Measurements from ENCODE around the gene ABHD16A. TPM values are rescaled to one million over a fixed set of nuclear protein-coding genes. Genes with fewer than 3 reads are reported as not detected.
A peak's percentile ranks its signal among the peaks of the same experiment; 100 is the strongest.

ABHD16A gene
- polyA plus RNA-seq, 4 donors = 34.6 to 63.8 (median 50.3) TPM

DNA sequence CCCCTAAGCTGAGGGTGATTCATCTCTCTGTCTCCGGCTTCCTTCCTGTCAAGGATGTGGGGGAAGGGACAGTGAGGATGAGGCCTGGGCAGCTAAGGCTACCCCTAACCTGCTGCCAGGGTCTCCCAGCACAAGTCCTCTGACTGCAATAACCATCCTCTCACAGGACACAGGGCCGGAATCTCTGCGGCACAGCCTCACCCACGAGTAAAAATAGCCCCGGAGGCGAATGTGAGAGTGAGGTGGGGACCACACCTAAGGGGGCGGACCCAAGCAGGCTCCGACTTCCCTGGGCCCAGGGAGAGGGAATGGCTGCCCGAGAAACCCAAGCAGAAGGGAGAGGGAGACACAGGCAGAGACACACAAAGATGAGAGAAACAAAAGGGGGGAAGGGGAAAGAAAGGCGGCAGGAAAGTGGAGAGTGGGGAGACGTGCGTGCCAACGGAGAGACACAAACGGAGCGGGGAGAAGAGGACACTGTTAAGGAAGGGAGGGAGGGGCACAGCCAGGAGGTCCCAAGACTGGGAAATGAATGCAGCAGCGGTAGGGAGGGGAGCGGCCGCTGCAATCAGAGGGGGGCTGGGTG, 31.8 kb upstream of the ABHD16A start:
- peak; percentile 83 to 87 for DNase-seq
- 0 to 3% (median 0%) methylated on average over 17 to 18 of the region's 18 CpGs for WGBS, 3 donors
- Histone ChIP-seq H3K27me3 (ENCODE audit: control insufficient read depth in 3 of 3, insufficient read depth in 3 of 3, low read length in 3 of 3) (no peaks in the 10 kb centered on the region), H3K36me3 (ENCODE audit: control insufficient read depth in 3 of 3, insufficient read depth in 2 of 3, low read depth in 1 of 3, low read length in 3 of 3) (peaks cover 11 to 48% (median 11%) of the 10 kb centered on the region in 3 donors), H3K4me1 (ENCODE audit: control insufficient read depth in 3 of 3, insufficient read depth in 2 of 3, low read depth in 1 of 3, low read length in 2 of 3) (peaks cover 3 to 58% (median 12%) of the 10 kb centered on the region in 3 donors), H3K27ac (ENCODE audit: low read depth in 1 of 3, low read length in 2 of 3) (peak overlapping the region; percentile 92 to 98 (median 97)), H3K9me3 (ENCODE audit: control insufficient read depth in 2 of 2, insufficient read depth in 1 of 2, low read depth in 1 of 2, low read length in 1 of 2) (no peaks in the 10 kb centered on the region), H3K4me3 (ENCODE audit: low read depth in 1 of 3, low read length in 3 of 3) (peak overlapping the region; percentile 63 to 79 (median 72))
- no peak for FAIRE-seq

DNA sequence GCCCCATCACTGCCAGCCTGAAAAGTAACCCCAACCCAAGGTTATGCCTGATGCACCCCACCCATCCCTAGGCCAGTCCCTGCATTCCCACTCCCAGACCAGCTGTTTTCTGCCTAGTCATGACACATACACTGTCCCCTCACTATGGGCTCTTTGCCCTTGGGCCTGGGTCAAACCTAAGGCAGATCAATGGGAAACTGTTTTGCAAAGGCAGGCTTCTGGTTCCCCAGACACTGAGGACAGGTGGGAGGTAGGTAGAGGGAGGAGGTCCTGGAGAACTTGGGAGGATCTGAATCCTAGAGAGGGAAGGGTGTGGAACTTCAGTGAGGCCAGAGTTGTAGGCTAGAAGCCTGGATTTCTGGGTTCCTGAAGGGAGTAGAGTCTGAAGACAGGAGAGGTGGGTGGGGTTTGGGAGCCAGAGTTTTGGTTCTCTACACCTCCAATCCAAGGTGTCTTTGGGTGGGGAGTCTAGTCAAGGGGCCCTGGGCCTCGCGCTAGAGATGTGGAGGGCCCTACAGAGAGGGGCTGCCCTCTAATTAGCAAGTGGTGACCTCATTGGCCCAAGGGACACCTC, 31.2 kb upstream of the ABHD16A start:
- Histone ChIP-seq H3K4me1 (ENCODE audit: control insufficient read depth in 3 of 3, insufficient read depth in 2 of 3, low read depth in 1 of 3, low read length in 2 of 3) (peaks cover 3 to 56% (median 12%) of the 10 kb centered on the region in 3 donors), H3K4me3 (ENCODE audit: low read depth in 1 of 3, low read length in 3 of 3) (peak overlapping the region; percentile 63 to 79 (median 72)), H3K27me3 (ENCODE audit: control insufficient read depth in 3 of 3, insufficient read depth in 3 of 3, low read length in 3 of 3) (no peaks in the 10 kb centered on the region), H3K36me3 (ENCODE audit: control insufficient read depth in 3 of 3, insufficient read depth in 2 of 3, low read depth in 1 of 3, low read length in 3 of 3) (peaks cover 11 to 48% (median 11%) of the 10 kb centered on the region in 3 donors), H3K9me3 (ENCODE audit: control insufficient read depth in 2 of 2, insufficient read depth in 1 of 2, low read depth in 1 of 2, low read length in 1 of 2) (no peaks in the 10 kb centered on the region), H3K27ac (ENCODE audit: low read depth in 1 of 3, low read length in 2 of 3) (peak overlapping the region; percentile 92 to 98 (median 97))
- FAIRE-seq (no peak), DNase-seq (no peak)
- WGBS, 3 donors = 0 to 15% (median 8%) methylated on average over 2 of the region's 2 CpGs

DNA sequence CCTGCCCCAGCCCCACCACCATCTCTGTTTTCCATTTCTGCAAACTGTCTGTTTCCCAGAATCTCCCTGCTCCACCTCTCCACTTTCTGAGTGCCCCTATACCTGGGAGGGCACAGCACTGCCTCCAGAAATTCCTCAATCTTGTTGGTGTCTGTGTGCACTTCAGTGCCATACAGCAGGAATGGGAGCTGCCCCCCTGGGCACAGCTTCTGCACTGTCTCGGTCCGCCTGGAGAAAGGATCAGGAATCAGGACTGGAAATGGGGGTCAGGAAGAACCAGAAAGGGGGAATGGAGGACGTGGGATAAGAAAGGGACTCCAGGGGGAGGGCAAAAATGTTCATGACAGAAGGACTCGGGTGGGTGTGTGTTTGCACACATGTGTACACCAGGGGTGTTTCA, 30.6 kb upstream of the ABHD16A start:
- WGBS, 3 donors = 57 to 76% (median 70%) methylated on average over 4 of the region's 4 CpGs
- peaks cover 11 to 50% (median 11%) of the 10 kb centered on the region in 3 donors for H3K36me3 ChIP-seq (ENCODE audit: control insufficient read depth in 3 of 3, insufficient read depth in 2 of 3, low read depth in 1 of 3, low read length in 3 of 3)

DNA sequence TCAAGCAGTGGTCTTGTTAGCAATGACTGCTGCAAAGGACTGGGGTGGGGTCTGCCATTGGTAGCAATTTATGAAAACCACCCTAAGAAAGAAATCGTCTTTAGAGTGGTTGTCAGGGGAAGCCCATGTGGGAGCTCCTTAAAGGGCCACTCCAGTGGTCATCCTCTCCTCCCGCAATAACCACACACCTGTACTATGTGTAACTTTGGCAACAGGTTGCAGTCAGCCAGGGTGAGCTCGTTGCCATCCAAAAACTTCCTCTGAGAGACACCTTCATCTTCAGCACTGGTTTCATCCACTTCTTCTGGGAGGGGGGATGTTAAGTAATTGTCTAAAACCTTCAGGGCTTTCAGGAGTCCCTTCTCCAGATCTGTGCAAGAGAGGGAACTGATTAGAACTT, 28.9 kb upstream of the ABHD16A start:
- no peaks in the 10 kb centered on the region for H3K27me3 ChIP-seq (ENCODE audit: control insufficient read depth in 3 of 3, insufficient read depth in 3 of 3, low read length in 3 of 3)
- WGBS, 3 donors = 48 to 59% (median 57%) methylated on average over 3 of the region's 3 CpGs
- DNase-seq (no peak), FAIRE-seq (no peak)
- H3K27ac ChIP-seq (ENCODE audit: low read depth in 1 of 3, low read length in 2 of 3) = peak overlapping the region in 1 of 3 donors; percentile 12
- H3K4me1 ChIP-seq (ENCODE audit: control insufficient read depth in 3 of 3, insufficient read depth in 2 of 3, low read depth in 1 of 3, low read length in 2 of 3) = peaks cover 3 to 48% (median 11%) of the 10 kb centered on the region in 3 donors
- H3K36me3 ChIP-seq (ENCODE audit: control insufficient read depth in 3 of 3, insufficient read depth in 2 of 3, low read depth in 1 of 3, low read length in 3 of 3) = peaks cover 11 to 67% (median 11%) of the 10 kb centered on the region in 3 donors
- H3K9me3 ChIP-seq (ENCODE audit: control insufficient read depth in 2 of 2, insufficient read depth in 1 of 2, low read depth in 1 of 2, low read length in 1 of 2) = no peaks in the 10 kb centered on the region
- H3K4me3 ChIP-seq (ENCODE audit: low read depth in 1 of 3, low read length in 3 of 3) = no peak overlapping the region

More for the DNA sequence above, 30.6 kb upstream of the ABHD16A start:
- H3K4me3 ChIP-seq (ENCODE audit: low read depth in 1 of 3, low read length in 3 of 3) = peak overlapping the region in 2 of 3 donors; percentile 72 to 79
- no peaks in the 10 kb centered on the region for H3K27me3 ChIP-seq (ENCODE audit: control insufficient read depth in 3 of 3, insufficient read depth in 3 of 3, low read length in 3 of 3)
- H3K9me3 ChIP-seq (ENCODE audit: control insufficient read depth in 2 of 2, insufficient read depth in 1 of 2, low read depth in 1 of 2, low read length in 1 of 2) = no peaks in the 10 kb centered on the region
- H3K27ac ChIP-seq (ENCODE audit: low read depth in 1 of 3, low read length in 2 of 3) = peak overlapping the region; percentile 92 to 98 (median 97)
- peaks cover 3 to 54% (median 14%) of the 10 kb centered on the region in 3 donors for H3K4me1 ChIP-seq (ENCODE audit: control insufficient read depth in 3 of 3, insufficient read depth in 2 of 3, low read depth in 1 of 3, low read length in 2 of 3)
- no peak for FAIRE-seq
- no peak for DNase-seq

DNA sequence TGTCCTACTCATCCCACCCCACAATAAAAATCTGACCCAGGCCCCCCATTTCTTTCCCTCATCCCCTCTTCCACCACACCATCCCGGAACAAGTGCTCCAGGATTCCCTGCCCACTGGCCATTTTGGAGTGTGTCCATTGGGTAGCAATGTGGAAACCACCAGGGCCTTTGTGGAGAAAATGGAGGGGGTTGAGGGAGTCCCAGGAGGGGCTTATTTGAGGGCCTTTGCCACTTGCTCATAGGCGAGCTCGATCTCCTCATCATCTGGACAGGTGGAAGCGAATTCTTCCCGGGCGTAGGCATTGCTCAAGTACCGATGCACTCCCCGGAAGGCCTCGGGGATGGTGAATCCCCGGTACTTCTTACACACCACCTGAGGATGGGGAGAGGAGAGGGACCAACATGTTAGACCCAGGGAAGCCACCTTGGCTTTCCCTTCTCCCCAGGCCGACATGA, 27.5 kb upstream of the ABHD16A start:
- FAIRE-seq (no peak), DNase-seq (no peak)
- H3K9me3 ChIP-seq (ENCODE audit: control insufficient read depth in 2 of 2, insufficient read depth in 1 of 2, low read depth in 1 of 2, low read length in 1 of 2) = no peaks in the 10 kb centered on the region
- H3K36me3 ChIP-seq (ENCODE audit: control insufficient read depth in 3 of 3, insufficient read depth in 2 of 3, low read depth in 1 of 3, low read length in 3 of 3) = peaks cover 11 to 76% (median 11%) of the 10 kb centered on the region in 3 donors
- H3K27me3 ChIP-seq (ENCODE audit: control insufficient read depth in 3 of 3, insufficient read depth in 3 of 3, low read length in 3 of 3) = no peaks in the 10 kb centered on the region
- WGBS, 3 donors = 58 to 82% (median 67%) methylated on average over 11 of the region's 11 CpGs
- peaks cover 3 to 47% (median 7%) of the 10 kb centered on the region in 3 donors for H3K4me1 ChIP-seq (ENCODE audit: control insufficient read depth in 3 of 3, insufficient read depth in 2 of 3, low read depth in 1 of 3, low read length in 2 of 3)
- H3K4me3 ChIP-seq (ENCODE audit: low read depth in 1 of 3, low read length in 3 of 3) = peak overlapping the region in 1 of 3 donors; percentile 88
- H3K27ac ChIP-seq (ENCODE audit: low read depth in 1 of 3, low read length in 2 of 3) = peak overlapping the region; percentile 22 to 96 (median 92)

DNA sequence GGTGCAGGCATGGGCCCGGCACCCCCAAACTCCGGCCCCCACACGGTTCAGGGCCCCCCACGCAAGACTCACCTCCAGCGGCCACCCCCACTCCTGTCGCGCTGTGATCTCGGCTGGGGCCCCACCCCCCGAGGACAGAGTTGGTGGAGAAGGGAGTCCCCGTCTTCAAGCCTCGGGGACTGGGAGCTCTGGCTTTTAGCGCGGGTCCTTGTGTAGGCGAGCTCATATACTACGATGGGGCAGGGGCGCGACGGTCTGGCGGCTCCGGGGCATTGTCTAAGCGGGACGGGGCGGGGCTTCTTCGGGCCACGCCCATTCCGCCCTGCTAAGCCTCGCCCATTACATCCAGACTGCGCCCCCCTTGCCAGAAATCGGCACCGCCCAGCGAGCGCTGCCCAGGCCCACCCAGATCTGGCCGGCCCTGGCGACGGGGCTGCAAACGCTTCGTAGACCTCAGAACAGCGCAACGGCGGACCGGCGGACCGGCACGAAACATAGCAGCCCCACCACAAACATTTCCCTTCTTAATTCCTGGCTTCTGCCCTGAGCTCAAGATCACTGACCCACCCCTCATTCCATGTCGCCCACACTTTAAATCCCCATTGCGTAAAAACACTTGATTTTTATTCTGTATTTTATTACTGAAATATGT, 27.0 kb upstream of the ABHD16A start:
- Histone ChIP-seq H3K4me3 (ENCODE audit: low read depth in 1 of 3, low read length in 3 of 3) (peak overlapping the region; percentile 68 to 88 (median 74)), H3K9me3 (ENCODE audit: control insufficient read depth in 2 of 2, insufficient read depth in 1 of 2, low read depth in 1 of 2, low read length in 1 of 2) (no peaks in the 10 kb centered on the region), H3K27me3 (ENCODE audit: control insufficient read depth in 3 of 3, insufficient read depth in 3 of 3, low read length in 3 of 3) (no peaks in the 10 kb centered on the region), H3K27ac (ENCODE audit: low read depth in 1 of 3, low read length in 2 of 3) (peak overlapping the region; percentile 92 to 96 (median 93)), H3K36me3 (ENCODE audit: control insufficient read depth in 3 of 3, insufficient read depth in 2 of 3, low read depth in 1 of 3, low read length in 3 of 3) (peaks cover 11 to 78% (median 11%) of the 10 kb centered on the region in 3 donors), H3K4me1 (ENCODE audit: control insufficient read depth in 3 of 3, insufficient read depth in 2 of 3, low read depth in 1 of 3, low read length in 2 of 3) (peaks cover 3 to 47% (median 7%) of the 10 kb centered on the region in 3 donors)
- 1 to 2% (median 2%) methylated on average over 43 to 46 of the region's 46 CpGs for WGBS, 3 donors
- DNase-seq = peak; percentile 76 to 93
- FAIRE-seq = no peak

DNA sequence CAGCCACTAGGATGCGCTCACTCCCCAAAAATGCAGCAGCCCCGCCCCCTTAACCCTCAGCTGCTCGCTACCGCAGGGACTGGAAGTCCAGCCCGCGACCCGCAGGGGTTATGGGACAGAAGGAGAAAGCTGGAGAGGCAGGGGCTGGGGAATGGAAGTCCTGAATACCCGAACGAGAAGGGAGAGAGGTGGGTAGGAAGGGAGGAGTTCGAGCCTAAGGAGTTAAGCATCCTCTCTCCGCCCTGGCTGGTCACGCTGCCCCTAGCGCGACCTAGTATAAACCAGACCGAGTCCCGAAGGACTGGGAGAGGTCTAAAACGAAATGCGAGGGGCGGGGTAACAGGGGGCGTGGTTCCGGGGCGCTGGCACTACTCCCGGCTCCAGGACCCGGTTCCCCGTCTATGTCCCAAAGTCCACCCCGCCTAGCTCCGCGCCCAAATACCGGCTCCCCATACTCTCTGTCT, 26.4 kb upstream of the ABHD16A start:
- peak; percentile 93 to 95 for DNase-seq
- Histone ChIP-seq H3K4me1 (ENCODE audit: control insufficient read depth in 3 of 3, insufficient read depth in 2 of 3, low read depth in 1 of 3, low read length in 2 of 3) (peaks cover 3 to 45% (median 7%) of the 10 kb centered on the region in 3 donors), H3K27ac (ENCODE audit: low read depth in 1 of 3, low read length in 2 of 3) (peak overlapping the region; percentile 92 to 96 (median 93)), H3K4me3 (ENCODE audit: low read depth in 1 of 3, low read length in 3 of 3) (peak overlapping the region; percentile 68 to 88 (median 74)), H3K9me3 (ENCODE audit: control insufficient read depth in 2 of 2, insufficient read depth in 1 of 2, low read depth in 1 of 2, low read length in 1 of 2) (no peaks in the 10 kb centered on the region), H3K36me3 (ENCODE audit: control insufficient read depth in 3 of 3, insufficient read depth in 2 of 3, low read depth in 1 of 3, low read length in 3 of 3) (peaks cover 11 to 77% (median 11%) of the 10 kb centered on the region in 3 donors), H3K27me3 (ENCODE audit: control insufficient read depth in 3 of 3, insufficient read depth in 3 of 3, low read length in 3 of 3) (no peaks in the 10 kb centered on the region)
- FAIRE-seq = no peak
- WGBS, 3 donors = 1% methylated on average over 29 of the region's 29 CpGs

Data from small intestine (tissue), 7 donors.